ENCODE data around the gene TIMM13. TPM values are rescaled to one million over a fixed set of nuclear protein-coding genes. Genes with fewer than 3 reads are reported as not detected.

Gene TIMM13
- total and polyA plus RNA-seq, 9 of the 15 experiments (the other 6 are each of a cell fraction or from before 2014, with no cell fraction given): 17.6 to 215 (median 71.8) TPM

DNA sequence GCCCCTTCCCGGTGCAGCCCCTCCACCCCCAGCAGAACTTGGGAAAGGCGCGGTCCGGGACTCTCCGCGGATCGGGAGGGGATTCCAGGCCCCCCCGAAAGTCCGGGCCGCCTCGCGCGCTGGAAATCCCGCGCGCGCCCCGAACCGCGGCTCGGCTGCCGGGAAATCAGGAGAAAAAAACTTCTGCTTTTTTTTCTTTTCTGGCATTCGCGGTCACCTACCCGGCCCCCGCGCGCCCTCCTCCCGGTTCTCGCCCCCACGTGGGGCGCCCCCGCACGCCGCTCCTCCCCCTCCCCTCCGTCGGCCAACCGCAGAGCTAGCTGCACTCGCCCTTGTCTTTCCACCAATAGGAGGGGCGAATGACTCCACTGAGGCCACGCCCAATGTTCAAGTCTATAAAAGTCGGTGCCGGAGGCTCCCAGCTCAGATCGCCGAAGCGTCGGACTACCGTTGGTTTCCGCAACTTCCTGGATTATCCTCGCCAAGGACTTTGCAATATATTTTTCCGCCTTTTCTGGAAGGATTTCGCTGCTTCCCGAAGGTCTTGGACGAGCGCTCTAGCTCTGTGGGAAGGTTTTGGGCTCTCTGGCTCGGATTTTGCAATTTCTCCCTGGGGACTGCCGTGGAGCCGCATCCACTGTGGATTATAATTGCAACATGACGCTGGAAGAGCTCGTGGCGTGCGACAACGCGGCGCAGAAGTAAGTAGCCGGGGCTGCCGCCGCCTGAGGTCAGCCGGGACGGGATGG lies 48.5 kb upstream of the TIMM13 start, which contains the start of gene GADD45B (continued):
- TF ChIP-seq, protein P1, sequence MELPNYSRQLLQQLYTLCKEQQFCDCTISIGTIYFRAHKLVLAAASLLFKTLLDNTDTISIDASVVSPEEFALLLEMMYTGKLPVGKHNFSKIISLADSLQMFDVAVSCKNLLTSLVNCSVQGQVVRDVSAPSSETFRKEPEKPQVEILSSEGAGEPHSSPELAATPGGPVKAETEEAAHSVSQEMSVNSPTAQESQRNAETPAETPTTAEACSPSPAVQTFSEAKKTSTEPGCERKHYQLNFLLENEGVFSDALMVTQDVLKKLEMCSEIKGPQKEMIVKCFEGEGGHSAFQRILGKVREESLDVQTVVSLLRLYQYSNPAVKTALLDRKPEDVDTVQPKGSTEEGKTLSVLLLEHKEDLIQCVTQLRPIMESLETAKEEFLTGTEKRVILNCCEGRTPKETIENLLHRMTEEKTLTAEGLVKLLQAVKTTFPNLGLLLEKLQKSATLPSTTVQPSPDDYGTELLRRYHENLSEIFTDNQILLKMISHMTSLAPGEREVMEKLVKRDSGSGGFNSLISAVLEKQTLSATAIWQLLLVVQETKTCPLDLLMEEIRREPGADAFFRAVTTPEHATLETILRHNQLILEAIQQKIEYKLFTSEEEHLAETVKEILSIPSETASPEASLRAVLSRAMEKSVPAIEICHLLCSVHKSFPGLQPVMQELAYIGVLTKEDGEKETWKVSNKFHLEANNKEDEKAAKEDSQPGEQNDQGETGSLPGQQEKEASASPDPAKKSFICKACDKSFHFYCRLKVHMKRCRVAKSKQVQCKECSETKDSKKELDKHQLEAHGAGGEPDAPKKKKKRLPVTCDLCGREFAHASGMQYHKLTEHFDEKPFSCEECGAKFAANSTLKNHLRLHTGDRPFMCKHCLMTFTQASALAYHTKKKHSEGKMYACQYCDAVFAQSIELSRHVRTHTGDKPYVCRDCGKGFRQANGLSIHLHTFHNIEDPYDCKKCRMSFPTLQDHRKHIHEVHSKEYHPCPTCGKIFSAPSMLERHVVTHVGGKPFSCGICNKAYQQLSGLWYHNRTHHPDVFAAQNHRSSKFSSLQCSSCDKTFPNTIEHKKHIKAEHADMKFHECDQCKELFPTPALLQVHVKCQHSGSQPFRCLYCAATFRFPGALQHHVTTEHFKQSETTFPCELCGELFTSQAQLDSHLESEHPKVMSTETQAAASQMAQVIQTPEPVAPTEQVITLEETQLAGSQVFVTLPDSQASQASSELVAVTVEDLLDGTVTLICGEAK (IDR thresholded peaks at IDR 0.05): no peak
- TF ChIP-seq, protein P1 (CRISPR knock-in tag; IDR thresholded peaks at IDR 0.05): no peak
- TF ChIP-seq FOS (IDR thresholded peaks at IDR 0.05; ENCODE audit: extremely low read depth, insufficient read length) (peak; percentile 66), ZKSCAN1 (IDR thresholded peaks at IDR 0.05; ENCODE audit: low read depth, low read length) (no peak), ZNF644 (tag; IDR thresholded peaks at IDR 0.05; ENCODE audit: low read depth) (no peak), HLTF (IDR thresholded peaks at IDR 0.05) (no peak), SMAD4 (CRISPR knock-in tag; conservative IDR thresholded peaks at IDR 0.05) (0 out of 2 replicates have a peak, but pooled peaks have one; percentile 29), JUN (IDR thresholded peaks at IDR 0.05; ENCODE audit: borderline replicate concordance, low read depth, low read length) (0 out of 2 replicates have a peak, but pooled peaks have one; percentile 33), JUN (CRISPR knock-in tag; IDR thresholded peaks at IDR 0.05; ENCODE audit: borderline replicate concordance) (no peak)
- TF ChIP-seq, protein P2, sequence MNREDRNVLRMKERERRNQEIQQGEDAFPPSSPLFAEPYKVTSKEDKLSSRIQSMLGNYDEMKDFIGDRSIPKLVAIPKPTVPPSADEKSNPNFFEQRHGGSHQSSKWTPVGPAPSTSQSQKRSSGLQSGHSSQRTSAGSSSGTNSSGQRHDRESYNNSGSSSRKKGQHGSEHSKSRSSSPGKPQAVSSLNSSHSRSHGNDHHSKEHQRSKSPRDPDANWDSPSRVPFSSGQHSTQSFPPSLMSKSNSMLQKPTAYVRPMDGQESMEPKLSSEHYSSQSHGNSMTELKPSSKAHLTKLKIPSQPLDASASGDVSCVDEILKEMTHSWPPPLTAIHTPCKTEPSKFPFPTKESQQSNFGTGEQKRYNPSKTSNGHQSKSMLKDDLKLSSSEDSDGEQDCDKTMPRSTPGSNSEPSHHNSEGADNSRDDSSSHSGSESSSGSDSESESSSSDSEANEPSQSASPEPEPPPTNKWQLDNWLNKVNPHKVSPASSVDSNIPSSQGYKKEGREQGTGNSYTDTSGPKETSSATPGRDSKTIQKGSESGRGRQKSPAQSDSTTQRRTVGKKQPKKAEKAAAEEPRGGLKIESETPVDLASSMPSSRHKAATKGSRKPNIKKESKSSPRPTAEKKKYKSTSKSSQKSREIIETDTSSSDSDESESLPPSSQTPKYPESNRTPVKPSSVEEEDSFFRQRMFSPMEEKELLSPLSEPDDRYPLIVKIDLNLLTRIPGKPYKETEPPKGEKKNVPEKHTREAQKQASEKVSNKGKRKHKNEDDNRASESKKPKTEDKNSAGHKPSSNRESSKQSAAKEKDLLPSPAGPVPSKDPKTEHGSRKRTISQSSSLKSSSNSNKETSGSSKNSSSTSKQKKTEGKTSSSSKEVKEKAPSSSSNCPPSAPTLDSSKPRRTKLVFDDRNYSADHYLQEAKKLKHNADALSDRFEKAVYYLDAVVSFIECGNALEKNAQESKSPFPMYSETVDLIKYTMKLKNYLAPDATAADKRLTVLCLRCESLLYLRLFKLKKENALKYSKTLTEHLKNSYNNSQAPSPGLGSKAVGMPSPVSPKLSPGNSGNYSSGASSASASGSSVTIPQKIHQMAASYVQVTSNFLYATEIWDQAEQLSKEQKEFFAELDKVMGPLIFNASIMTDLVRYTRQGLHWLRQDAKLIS (CRISPR knock-in tag; IDR thresholded peaks at IDR 0.05): peak; percentile 79

All from K562 (cell line).